PC-9 (cell line): Measurements from ENCODE around the gene ZNF576.

ENCODE experiments used
- CTCF ChIP-seq: fragments of 200-600 bp; sonication (generic); conservative IDR thresholded peaks from 2 replicates; pipeline ENCODE4 v1.6.1; 2017; ENCODE audit warnings: mixed run types, antibody characterized with exemption, mild to moderate bottlenecking, moderate library complexity
- EZH2 ChIP-seq: fragments of 200-600 bp; sonication (generic); IDR thresholded peaks from 2 replicates; pipeline ENCODE4 v1.8.0; 2017; ENCODE audit warnings: antibody characterized with exemption, low read depth

GRCh38 chr19:43623889-43624670 lies 27.7 kb downstream of the ZNF576 start:
- no peak for TF ChIP-seq EZH2
- no peak for TF ChIP-seq CTCF
